Measurements from ENCODE around the gene PDGFRB. TPM values are rescaled to one million over a fixed set of nuclear protein-coding genes. Genes with fewer than 3 reads are reported as not detected.

The PDGFRB gene
- total and polyA plus RNA-seq, 4 donors: 5.2 to 13.1 (median 8.3) TPM

GRCh38 chr5:150130493-150130922 lies 25.1 kb downstream of the PDGFRB start (continued):
- TF ChIP-seq RAD21 (IDR thresholded peaks at IDR 0.05): no peak
- no peak for TF ChIP-seq TAF1 (conservative IDR thresholded peaks at IDR 0.05)
- TF ChIP-seq YY1 (IDR thresholded peaks at IDR 0.05): no peak

- peak; percentile 78 for DNase-seq (ENCODE audit: low spot score)
- Histone ChIP-seq H3K4me3 (ENCODE audit: low read depth in 1 of 3, low read length in 3 of 3) (peak overlapping the region in 1 of 3 donors; percentile 30), H3K36me3 (ENCODE audit: control insufficient read depth in 4 of 4, insufficient read depth in 3 of 4, low read depth in 1 of 4, low read length in 3 of 4) (peaks cover 0 to 2% (median 0%) of the 10 kb centered on the region in 4 donors), H3K4me1 (ENCODE audit: control insufficient read depth in 4 of 4, insufficient read depth in 4 of 4, low read length in 3 of 4) (peaks cover 0 to 29% (median 20%) of the 10 kb centered on the region in 4 donors), H3K9me3 (ENCODE audit: control insufficient read depth in 4 of 4, low read length in 3 of 4) (no peaks in the 10 kb centered on the region), H3K27me3 (ENCODE audit: control insufficient read depth in 4 of 4, insufficient read depth in 4 of 4, low read length in 3 of 4) (no peaks in the 10 kb centered on the region), H3K27ac (ENCODE audit: low read depth in 1 of 2, low read length in 2 of 2) (peak overlapping the region; percentile 65 to 66), H3K9ac (ENCODE audit: low read depth in 1 of 2, low read length in 2 of 2) (no peak overlapping the region)
- TF ChIP-seq GABPA (IDR thresholded peaks at IDR 0.05 in 1 of 2, conservative IDR thresholded peaks at IDR 0.05 in 1 of 2) (no peak), ATF3 (IDR thresholded peaks at IDR 0.05) (no peak), MAX (IDR thresholded peaks at IDR 0.05) (no peak), FOXA2 (IDR thresholded peaks at IDR 0.05) (peak; percentile 15), EGR1 (IDR thresholded peaks at IDR 0.05; ENCODE audit: low read depth in 2 of 2) (peak; percentile 58 to 97), HNF4A (conservative IDR thresholded peaks at IDR 0.05) (peak; percentile 32 to 61), REST (IDR thresholded peaks at IDR 0.05) (peak; percentile 55), NR2F2 (IDR thresholded peaks at IDR 0.05) (peak; percentile 97), TAF1 (conservative IDR thresholded peaks at IDR 0.05) (no peak), YY1 (IDR thresholded peaks at IDR 0.05) (no peak), FOXA1 (IDR thresholded peaks at IDR 0.05) (no peak), HNF4G (IDR thresholded peaks at IDR 0.05) (no peak), SP1 (IDR thresholded peaks at IDR 0.05) (peak; percentile 45), ZBTB33 (IDR thresholded peaks at IDR 0.05) (no peak), RAD21 (IDR thresholded peaks at IDR 0.05) (peak; percentile 99), JUND (IDR thresholded peaks at IDR 0.05) (no peak), CTCF (IDR thresholded peaks at IDR 0.05; ENCODE audit: low read depth, low read length, missing input control) (peak; percentile 96), RXRA (IDR thresholded peaks at IDR 0.05) (peak; percentile 58 to 85)
- WGBS: 19% methylated on average over 25 of the region's 25 CpGs
Observed at GRCh38 chr5:150129813-150130492, 25.7 kb downstream of the PDGFRB start.
